ENCODE measurements around the gene PARD3B.

DNA sequence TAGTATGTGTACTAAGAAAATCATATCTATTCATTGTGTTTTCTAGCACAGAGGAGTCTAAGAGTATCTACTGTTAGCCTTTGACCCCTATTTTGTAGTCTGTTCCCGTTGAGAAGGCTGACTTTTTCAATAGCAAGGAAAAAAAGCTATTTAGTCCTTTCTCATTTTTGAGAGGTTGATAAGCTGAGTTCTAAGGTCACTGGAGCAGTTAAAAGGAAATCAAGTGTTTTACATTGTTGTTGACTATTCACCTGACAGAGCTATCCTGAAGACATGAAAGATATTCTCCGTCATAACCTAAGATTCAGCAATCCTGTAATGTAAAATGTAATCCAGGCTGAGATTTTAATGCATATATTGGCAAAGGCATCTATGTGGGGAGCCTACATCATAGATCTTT lies 856.7 kb downstream of the PARD3B start:
- TF ChIP-seq, protein P1, sequence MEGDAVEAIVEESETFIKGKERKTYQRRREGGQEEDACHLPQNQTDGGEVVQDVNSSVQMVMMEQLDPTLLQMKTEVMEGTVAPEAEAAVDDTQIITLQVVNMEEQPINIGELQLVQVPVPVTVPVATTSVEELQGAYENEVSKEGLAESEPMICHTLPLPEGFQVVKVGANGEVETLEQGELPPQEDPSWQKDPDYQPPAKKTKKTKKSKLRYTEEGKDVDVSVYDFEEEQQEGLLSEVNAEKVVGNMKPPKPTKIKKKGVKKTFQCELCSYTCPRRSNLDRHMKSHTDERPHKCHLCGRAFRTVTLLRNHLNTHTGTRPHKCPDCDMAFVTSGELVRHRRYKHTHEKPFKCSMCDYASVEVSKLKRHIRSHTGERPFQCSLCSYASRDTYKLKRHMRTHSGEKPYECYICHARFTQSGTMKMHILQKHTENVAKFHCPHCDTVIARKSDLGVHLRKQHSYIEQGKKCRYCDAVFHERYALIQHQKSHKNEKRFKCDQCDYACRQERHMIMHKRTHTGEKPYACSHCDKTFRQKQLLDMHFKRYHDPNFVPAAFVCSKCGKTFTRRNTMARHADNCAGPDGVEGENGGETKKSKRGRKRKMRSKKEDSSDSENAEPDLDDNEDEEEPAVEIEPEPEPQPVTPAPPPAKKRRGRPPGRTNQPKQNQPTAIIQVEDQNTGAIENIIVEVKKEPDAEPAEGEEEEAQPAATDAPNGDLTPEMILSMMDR (conservative IDR thresholded peaks at IDR 0.05; ENCODE audit: low read depth in 2 of 2), result no peak
- TF ChIP-seq, protein P2, sequence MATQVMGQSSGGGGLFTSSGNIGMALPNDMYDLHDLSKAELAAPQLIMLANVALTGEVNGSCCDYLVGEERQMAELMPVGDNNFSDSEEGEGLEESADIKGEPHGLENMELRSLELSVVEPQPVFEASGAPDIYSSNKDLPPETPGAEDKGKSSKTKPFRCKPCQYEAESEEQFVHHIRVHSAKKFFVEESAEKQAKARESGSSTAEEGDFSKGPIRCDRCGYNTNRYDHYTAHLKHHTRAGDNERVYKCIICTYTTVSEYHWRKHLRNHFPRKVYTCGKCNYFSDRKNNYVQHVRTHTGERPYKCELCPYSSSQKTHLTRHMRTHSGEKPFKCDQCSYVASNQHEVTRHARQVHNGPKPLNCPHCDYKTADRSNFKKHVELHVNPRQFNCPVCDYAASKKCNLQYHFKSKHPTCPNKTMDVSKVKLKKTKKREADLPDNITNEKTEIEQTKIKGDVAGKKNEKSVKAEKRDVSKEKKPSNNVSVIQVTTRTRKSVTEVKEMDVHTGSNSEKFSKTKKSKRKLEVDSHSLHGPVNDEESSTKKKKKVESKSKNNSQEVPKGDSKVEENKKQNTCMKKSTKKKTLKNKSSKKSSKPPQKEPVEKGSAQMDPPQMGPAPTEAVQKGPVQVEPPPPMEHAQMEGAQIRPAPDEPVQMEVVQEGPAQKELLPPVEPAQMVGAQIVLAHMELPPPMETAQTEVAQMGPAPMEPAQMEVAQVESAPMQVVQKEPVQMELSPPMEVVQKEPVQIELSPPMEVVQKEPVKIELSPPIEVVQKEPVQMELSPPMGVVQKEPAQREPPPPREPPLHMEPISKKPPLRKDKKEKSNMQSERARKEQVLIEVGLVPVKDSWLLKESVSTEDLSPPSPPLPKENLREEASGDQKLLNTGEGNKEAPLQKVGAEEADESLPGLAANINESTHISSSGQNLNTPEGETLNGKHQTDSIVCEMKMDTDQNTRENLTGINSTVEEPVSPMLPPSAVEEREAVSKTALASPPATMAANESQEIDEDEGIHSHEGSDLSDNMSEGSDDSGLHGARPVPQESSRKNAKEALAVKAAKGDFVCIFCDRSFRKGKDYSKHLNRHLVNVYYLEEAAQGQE (IDR thresholded peaks at IDR 0.05; ENCODE audit: unreplicated experiment), result no peak
- no peak for TF ChIP-seq ZNF331 (CRISPR knock-in tag; IDR thresholded peaks at IDR 0.05; ENCODE audit: low read depth)
- no peak for TF ChIP-seq ZNF114 (CRISPR knock-in tag; IDR thresholded peaks at IDR 0.05)
- no peak for TF ChIP-seq EZH2 (IDR thresholded peaks at IDR 0.05; ENCODE audit: low read depth, unreplicated experiment)
- TF ChIP-seq POLR2AphosphoS5 (IDR thresholded peaks at IDR 0.05; ENCODE audit: low read depth), result no peak
- TF ChIP-seq, protein P3, sequence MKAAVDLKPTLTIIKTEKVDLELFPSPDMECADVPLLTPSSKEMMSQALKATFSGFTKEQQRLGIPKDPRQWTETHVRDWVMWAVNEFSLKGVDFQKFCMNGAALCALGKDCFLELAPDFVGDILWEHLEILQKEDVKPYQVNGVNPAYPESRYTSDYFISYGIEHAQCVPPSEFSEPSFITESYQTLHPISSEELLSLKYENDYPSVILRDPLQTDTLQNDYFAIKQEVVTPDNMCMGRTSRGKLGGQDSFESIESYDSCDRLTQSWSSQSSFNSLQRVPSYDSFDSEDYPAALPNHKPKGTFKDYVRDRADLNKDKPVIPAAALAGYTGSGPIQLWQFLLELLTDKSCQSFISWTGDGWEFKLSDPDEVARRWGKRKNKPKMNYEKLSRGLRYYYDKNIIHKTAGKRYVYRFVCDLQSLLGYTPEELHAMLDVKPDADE (IDR thresholded peaks at IDR 0.05), result no peak
- no peak for TF ChIP-seq EZH2phosphoT487 (IDR thresholded peaks at IDR 0.05; ENCODE audit: unreplicated experiment)
- TF ChIP-seq JUNB (IDR thresholded peaks at IDR 0.05; ENCODE audit: unreplicated experiment), result no peak
- TF ChIP-seq CREB1 (CRISPR knock-in tag; IDR thresholded peaks at IDR 0.05; ENCODE audit: low read depth), result no peak
- TF ChIP-seq STAT1 (IDR thresholded peaks at IDR 0.05; ENCODE audit: unreplicated experiment), result no peak
